Measurements from ENCODE around the gene LRRD1. TPM values are rescaled to one million over a fixed set of nuclear protein-coding genes. Genes with fewer than 3 reads are reported as not detected.

The LRRD1 gene
- total RNA-seq, 1 donor, result 0.36 TPM

- no peaks in the 10 kb centered on the region for H3K9me3 ChIP-seq (ENCODE audit: low read depth, low read length)
- H3K79me2 ChIP-seq (ENCODE audit: insufficient read depth, low read length), result peaks cover 60% of the 10 kb centered on the region
- H4K20me1 ChIP-seq (ENCODE audit: insufficient read depth, low read length), result peaks cover 10% of the 10 kb centered on the region
- H2AFZ ChIP-seq (ENCODE audit: low read length), result no peak overlapping the region
- no peaks in the 10 kb centered on the region for H3K4me1 ChIP-seq (ENCODE audit: insufficient read depth, low read length)
- no peak for DNase-seq (ENCODE audit: insufficient read length, low spot score, missing footprints)
- no peaks in the 10 kb centered on the region for H3K27me3 ChIP-seq (ENCODE audit: insufficient read depth, low read length)
- H3K4me2 ChIP-seq (ENCODE audit: insufficient read depth, low read length), result no peak overlapping the region
- peaks cover 46% of the 10 kb centered on the region for H3K36me3 ChIP-seq (ENCODE audit: insufficient read depth, low read length)
- no peak overlapping the region for H3K4me3 ChIP-seq (ENCODE audit: insufficient read depth, low read length)
- H3K27ac ChIP-seq (ENCODE audit: low read depth, low read length), result no peak overlapping the region
- TF ChIP-seq CTCF (IDR thresholded peaks at IDR 0.05; ENCODE audit: extremely low read depth, low read depth, low read length), result no peak
These were observed 57.3 kb downstream of the LRRD1 start for GRCh38 chr7:92121681-92122080.

- H3K27ac ChIP-seq (ENCODE audit: low read depth, low read length), result no peak overlapping the region
- no peak for DNase-seq (ENCODE audit: insufficient read length, low spot score, missing footprints)
- H3K27me3 ChIP-seq (ENCODE audit: insufficient read depth, low read length), result no peaks in the 10 kb centered on the region
- no peaks in the 10 kb centered on the region for H3K9me3 ChIP-seq (ENCODE audit: low read depth, low read length)
- H3K79me2 ChIP-seq (ENCODE audit: insufficient read depth, low read length), result peaks cover 70% of the 10 kb centered on the region
- no peak overlapping the region for H3K4me2 ChIP-seq (ENCODE audit: insufficient read depth, low read length)
- H3K4me3 ChIP-seq (ENCODE audit: insufficient read depth, low read length), result no peak overlapping the region
- no peaks in the 10 kb centered on the region for H3K4me1 ChIP-seq (ENCODE audit: insufficient read depth, low read length)
- no peak overlapping the region for H2AFZ ChIP-seq (ENCODE audit: low read length)
- peaks cover 10% of the 10 kb centered on the region for H4K20me1 ChIP-seq (ENCODE audit: insufficient read depth, low read length)
- no peak for TF ChIP-seq CTCF (IDR thresholded peaks at IDR 0.05; ENCODE audit: extremely low read depth, low read depth, low read length)
- H3K36me3 ChIP-seq (ENCODE audit: insufficient read depth, low read length), result peaks cover 49% of the 10 kb centered on the region
These were observed 59.7 kb downstream of the LRRD1 start for GRCh38 chr7:92119213-92119759.

- H3K27ac ChIP-seq (ENCODE audit: low read depth, low read length), result no peak overlapping the region
- no peak overlapping the region for H2AFZ ChIP-seq (ENCODE audit: low read length)
- H3K27me3 ChIP-seq (ENCODE audit: insufficient read depth, low read length), result no peaks in the 10 kb centered on the region
- no peaks in the 10 kb centered on the region for H3K9me3 ChIP-seq (ENCODE audit: low read depth, low read length)
- peaks cover 29% of the 10 kb centered on the region for H3K36me3 ChIP-seq (ENCODE audit: insufficient read depth, low read length)
- no peaks in the 10 kb centered on the region for H3K4me1 ChIP-seq (ENCODE audit: insufficient read depth, low read length)
- H3K4me3 ChIP-seq (ENCODE audit: insufficient read depth, low read length), result no peak overlapping the region
- peaks cover 10% of the 10 kb centered on the region for H4K20me1 ChIP-seq (ENCODE audit: insufficient read depth, low read length)
- peaks cover 63% of the 10 kb centered on the region for H3K79me2 ChIP-seq (ENCODE audit: insufficient read depth, low read length)
- DNase-seq (ENCODE audit: insufficient read length, low spot score, missing footprints), result no peak
- H3K4me2 ChIP-seq (ENCODE audit: insufficient read depth, low read length), result no peak overlapping the region
- TF ChIP-seq CTCF (IDR thresholded peaks at IDR 0.05; ENCODE audit: extremely low read depth, low read depth, low read length), result no peak
These were observed 62.0 kb downstream of the LRRD1 start for GRCh38 chr7:92116949-92117348.

GRCh38 chr7:92115821-92116220, 63.1 kb downstream of the LRRD1 start:
- H3K27ac ChIP-seq (ENCODE audit: low read depth, low read length), result no peak overlapping the region
- H3K79me2 ChIP-seq (ENCODE audit: insufficient read depth, low read length), result peaks cover 51% of the 10 kb centered on the region
- DNase-seq (ENCODE audit: insufficient read length, low spot score, missing footprints), result no peak
- H3K4me3 ChIP-seq (ENCODE audit: insufficient read depth, low read length), result no peak overlapping the region
- no peaks in the 10 kb centered on the region for H3K4me1 ChIP-seq (ENCODE audit: insufficient read depth, low read length)
- H3K27me3 ChIP-seq (ENCODE audit: insufficient read depth, low read length), result no peaks in the 10 kb centered on the region
- H3K4me2 ChIP-seq (ENCODE audit: insufficient read depth, low read length), result no peak overlapping the region
- TF ChIP-seq CTCF (IDR thresholded peaks at IDR 0.05; ENCODE audit: extremely low read depth, low read depth, low read length), result no peak
- H2AFZ ChIP-seq (ENCODE audit: low read length), result no peak overlapping the region
- peaks cover 10% of the 10 kb centered on the region for H4K20me1 ChIP-seq (ENCODE audit: insufficient read depth, low read length)
- H3K9me3 ChIP-seq (ENCODE audit: low read depth, low read length), result no peaks in the 10 kb centered on the region
- H3K36me3 ChIP-seq (ENCODE audit: insufficient read depth, low read length), result peaks cover 28% of the 10 kb centered on the region
